CD4-positive, alpha-beta T cell (primary cell): Measurements from ENCODE around the gene ENTPD7. TPM values are rescaled to one million over a fixed set of nuclear protein-coding genes. Genes with fewer than 3 reads are reported as not detected.

ENCODE experiments used
- ATAC-seq: fragments of 200-7000 bp; cut with Tn5 transposase; one replicate; pipeline ENCODE4 v1.10.0; 2022; ENCODE audit warnings: mild to moderate bottlenecking; ENCODE audit not compliant: poor library complexity
- CTCF ChIA-PET: fragments of 350-600 bp; sonication (Branson Sonifier 250); formaldehyde crosslinking; loops from one replicate; lab custom pipeline; 2021; ENCODE audit warnings: antibody characterized with exemption, inconsistent platforms; lab: Charles Lee
- POLR2A ChIA-PET: fragments of 350-600 bp; sonication (Branson Sonifier 250); formaldehyde crosslinking; loops from one replicate; lab custom pipeline; 2021; ENCODE audit warnings: antibody characterized with exemption, inconsistent platforms; lab: Charles Lee
- DNase-seq, 14 experiments: peaks; one replicate each; pipeline ENCODE4 v3.0.0-alpha.2; 2013 to 2020; ENCODE audit warnings: mixed read lengths in 2 of 14
- H3K27ac ChIP-seq, 2 donors: one replicate each; pipeline versions ENCODE4 v1.5.1 to v1.7.0; 2013; ENCODE audit warnings: low read length in 2 of 2, low read depth in 1 of 2, mild to moderate bottlenecking in 1 of 2
- H3K27me3 ChIP-seq, 2 experiments: 1 replicate in 1 of 2; 2 replicates in 1 of 2; pipeline versions ENCODE4 v1.6.1 to v1.7.0; 2013; ENCODE audit warnings: low read length in 2 of 2, control low read depth in 1 of 2, mild to moderate bottlenecking in 1 of 2, moderate library complexity in 1 of 2; ENCODE audit not compliant: insufficient read depth in 2 of 2, control insufficient read depth in 1 of 2
- H3K36me3 ChIP-seq: one replicate; pipeline ENCODE4 v1.6.1; 2013; ENCODE audit warnings: low read length, control low read depth; ENCODE audit not compliant: insufficient read depth
- H3K4me1 ChIP-seq: one replicate; pipeline ENCODE4 v1.6.1; 2013; ENCODE audit warnings: low read length, control low read depth; ENCODE audit not compliant: insufficient read depth
- H3K4me3 ChIP-seq: one replicate; pipeline ENCODE4 v1.5.1; 2013; ENCODE audit warnings: mild to moderate bottlenecking, low read length, moderate library complexity
- H3K9me3 ChIP-seq, 2 experiments: 1 replicate in 1 of 2; 2 replicates in 1 of 2; pipeline versions ENCODE4 v1.6.1 to v1.7.0; 2013; ENCODE audit warnings: low read length in 2 of 2, mild to moderate bottlenecking in 2 of 2, control low read depth in 1 of 2, moderate library complexity in 1 of 2; ENCODE audit not compliant: control insufficient read depth in 1 of 2, insufficient read depth in 1 of 2
- H3K27ac Mint-ChIP-seq: one replicate; pipeline ENCODE4 v1.8.0; 2020; ENCODE audit warnings: mixed read lengths
- H3K27me3 Mint-ChIP-seq: one replicate; pipeline ENCODE4 v1.8.0; 2021; ENCODE audit warnings: mixed read lengths
- H3K36me3 Mint-ChIP-seq: one replicate; pipeline ENCODE4 v1.8.0; 2021; ENCODE audit warnings: low read depth, mixed read lengths
- H3K4me1 Mint-ChIP-seq: one replicate; pipeline ENCODE4 v1.8.0; 2021; ENCODE audit warnings: low read depth, mixed read lengths
- H3K4me3 Mint-ChIP-seq: one replicate; pipeline ENCODE4 v1.8.0; 2020; ENCODE audit warnings: mild to moderate bottlenecking, mixed read lengths
- H3K9me3 Mint-ChIP-seq: one replicate; pipeline ENCODE4 v1.8.0; 2020; ENCODE audit warnings: mixed read lengths
- intact Hi-C, 2 experiments: fragments of 100-400 bp; cut with DNase I in 1 of 2; cut with micrococcal nuclease in 1 of 2; formaldehyde crosslinking; loops; one replicate each; pipeline versions ENCODE4 v1.15.1 to v1.9.0; 2023 to 2025; cut with DNase I, micrococcal nuclease
- total RNA-seq, 174 experiments: library from RNA in 2 of 174; stranded (reverse) in 2 of 174; gene quantifications; one replicate each; pipeline ENCODE4 v1.2.3 and lab custom pipeline; 2021 to 2026
- TF ChIP-seq, protein P1 (sequence below): fragments of 200-600 bp; IDR thresholded peaks from one replicate; pipeline ENCODE4 v1.8.0; 2022; ENCODE audit warnings: antibody characterized with exemption, mild to moderate bottlenecking

Gene ENTPD7
- total RNA-seq, 2 experiments from 2014 or later, result 1.1 to 1.4 TPM

DNA sequence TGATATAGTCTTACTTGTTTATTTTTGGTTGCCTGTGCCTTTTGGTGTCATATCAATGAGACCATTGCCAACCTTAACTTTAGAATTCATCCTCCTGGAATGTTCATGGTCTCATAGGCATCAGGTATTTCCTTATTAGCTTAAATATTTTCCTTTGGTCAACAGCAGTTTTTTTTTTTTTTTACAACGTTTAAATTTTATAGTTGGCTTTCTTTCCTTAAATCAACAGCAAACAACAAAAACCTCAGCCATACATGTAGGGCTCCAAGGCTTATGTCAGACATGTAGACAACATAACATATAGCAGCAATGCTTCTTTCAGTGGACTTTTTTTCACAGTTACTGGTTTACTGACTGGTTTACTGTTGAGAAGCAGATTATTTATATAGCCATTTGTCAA, 22.7 kb downstream of the ENTPD7 start:
- intact Hi-C loops, result no loop called here
- Histone ChIP-seq H3K27me3 (no peaks in the 10 kb centered on the region), H3K27ac (no peak overlapping the region), H3K9me3 (no peaks in the 10 kb centered on the region), H3K36me3 (peaks cover 13% of the 10 kb centered on the region), H3K4me1 (no peaks in the 10 kb centered on the region), H3K4me3 (no peak overlapping the region)
- Mint-ChIP-seq H3K4me3 (no peak overlapping the region), H3K27me3 (no peaks in the 10 kb centered on the region), H3K4me1 (no peaks in the 10 kb centered on the region), H3K36me3 (peaks cover 25% of the 10 kb centered on the region), H3K9me3 (no peaks in the 10 kb centered on the region), H3K27ac (no peak overlapping the region)
- ChIA-PET CTCF (interaction anchor here (1.0 kb wide), 1 partner anchor 10 kb away, joined by 3 read pairs; no protein-coding TSS in a partner anchor), POLR2A (no interaction called here)
- no peak for ATAC-seq
- TF ChIP-seq, protein P1, sequence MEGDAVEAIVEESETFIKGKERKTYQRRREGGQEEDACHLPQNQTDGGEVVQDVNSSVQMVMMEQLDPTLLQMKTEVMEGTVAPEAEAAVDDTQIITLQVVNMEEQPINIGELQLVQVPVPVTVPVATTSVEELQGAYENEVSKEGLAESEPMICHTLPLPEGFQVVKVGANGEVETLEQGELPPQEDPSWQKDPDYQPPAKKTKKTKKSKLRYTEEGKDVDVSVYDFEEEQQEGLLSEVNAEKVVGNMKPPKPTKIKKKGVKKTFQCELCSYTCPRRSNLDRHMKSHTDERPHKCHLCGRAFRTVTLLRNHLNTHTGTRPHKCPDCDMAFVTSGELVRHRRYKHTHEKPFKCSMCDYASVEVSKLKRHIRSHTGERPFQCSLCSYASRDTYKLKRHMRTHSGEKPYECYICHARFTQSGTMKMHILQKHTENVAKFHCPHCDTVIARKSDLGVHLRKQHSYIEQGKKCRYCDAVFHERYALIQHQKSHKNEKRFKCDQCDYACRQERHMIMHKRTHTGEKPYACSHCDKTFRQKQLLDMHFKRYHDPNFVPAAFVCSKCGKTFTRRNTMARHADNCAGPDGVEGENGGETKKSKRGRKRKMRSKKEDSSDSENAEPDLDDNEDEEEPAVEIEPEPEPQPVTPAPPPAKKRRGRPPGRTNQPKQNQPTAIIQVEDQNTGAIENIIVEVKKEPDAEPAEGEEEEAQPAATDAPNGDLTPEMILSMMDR, result no peak
- no peak for DNase-seq

DNA sequence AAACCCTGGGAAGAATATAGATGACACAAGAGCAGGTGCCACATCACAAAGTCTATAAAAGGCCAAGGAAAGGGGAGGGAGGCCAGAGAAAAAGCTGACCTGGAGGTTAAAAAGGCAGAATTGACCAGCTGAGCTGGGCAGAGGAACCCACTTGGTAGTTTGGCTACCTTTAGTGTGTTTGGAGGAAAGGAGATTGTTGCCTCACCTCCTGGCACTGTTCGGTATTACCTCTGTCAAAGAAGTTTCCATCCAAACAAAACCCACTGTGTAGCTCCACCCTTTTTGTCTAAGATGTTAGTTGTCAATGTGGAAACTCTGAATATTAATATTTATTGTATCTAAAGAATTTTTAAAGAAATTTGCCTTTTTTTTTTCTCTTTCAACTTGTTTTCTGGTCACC, 23.4 kb downstream of the ENTPD7 start:
- Mint-ChIP-seq H3K27me3 (no peaks in the 10 kb centered on the region), H3K9me3 (no peaks in the 10 kb centered on the region), H3K4me1 (no peaks in the 10 kb centered on the region), H3K4me3 (no peak overlapping the region), H3K27ac (no peak overlapping the region), H3K36me3 (peaks cover 25% of the 10 kb centered on the region)
- Histone ChIP-seq H3K36me3 (peaks cover 14% of the 10 kb centered on the region), H3K4me3 (no peak overlapping the region), H3K4me1 (no peaks in the 10 kb centered on the region), H3K27me3 (no peaks in the 10 kb centered on the region), H3K9me3 (no peaks in the 10 kb centered on the region), H3K27ac (no peak overlapping the region)
- ATAC-seq (peak; percentile 48), DNase-seq (peak in 1 of 14 experiments; percentile 10)
- ChIA-PET CTCF (no interaction called here), POLR2A (interaction anchor here (0.6 kb wide), 1 partner anchor 61 kb away, joined by 3 read pairs; no protein-coding TSS in a partner anchor)
- intact Hi-C loops, result no loop called here
- TF ChIP-seq, protein P1, result no peak

DNA sequence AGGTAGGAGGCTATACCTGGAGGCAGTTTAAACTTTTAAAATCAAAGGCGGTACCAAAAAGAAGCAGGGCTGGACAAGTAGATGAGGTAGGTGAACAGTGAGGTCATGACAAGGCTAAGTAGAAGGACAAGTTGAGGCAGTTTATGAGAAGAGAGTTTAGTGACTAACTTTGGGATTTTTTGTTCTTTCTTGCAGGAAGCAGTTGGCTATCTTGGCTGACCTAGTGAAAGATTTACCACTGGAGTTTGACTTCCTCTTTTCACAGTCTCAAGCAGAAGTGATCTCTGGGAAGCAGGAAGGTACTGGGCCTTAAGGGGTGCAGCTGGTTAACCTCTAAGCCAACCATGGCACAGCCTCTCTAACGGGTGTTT, 26.3 kb downstream of the ENTPD7 start:
- Mint-ChIP-seq H3K36me3 (peaks cover 19% of the 10 kb centered on the region), H3K9me3 (no peaks in the 10 kb centered on the region), H3K27me3 (no peaks in the 10 kb centered on the region), H3K4me1 (no peaks in the 10 kb centered on the region), H3K4me3 (no peak overlapping the region), H3K27ac (no peak overlapping the region)
- ChIA-PET POLR2A (no interaction called here), CTCF (no interaction called here)
- H3K9me3 ChIP-seq, result no peaks in the 10 kb centered on the region
- no peaks in the 10 kb centered on the region for H3K27me3 ChIP-seq
- ATAC-seq (no peak), DNase-seq (peak in 2 of 14 experiments; percentile 42 to 56)
- H3K4me1 ChIP-seq, result no peaks in the 10 kb centered on the region
- H3K4me3 ChIP-seq, result no peak overlapping the region
- peaks cover 9% of the 10 kb centered on the region for H3K36me3 ChIP-seq
- TF ChIP-seq, protein P1, result no peak
- H3K27ac ChIP-seq, result no peak overlapping the region
- intact Hi-C loops, result no loop called here
